Body of pancreas (tissue), 4 donors: ENCODE results near the gene SYT6. TPM values are rescaled to one million over a fixed set of nuclear protein-coding genes. Genes with fewer than 3 reads are reported as not detected.

Experiments
- ATAC-seq: fragments of 150-250 bp; one replicate; pipeline ENCODE4 v1.9.1; 2016
- DNase-seq, 4 donors: peaks; one replicate each; pipeline ENCODE4 v3.0.0-alpha.2; 2019
- H3K27ac ChIP-seq, 4 donors: fragments of 200-600 bp; sonication (generic); 1 replicate in 3 of 4; 2 replicates in 1 of 4; pipeline versions ENCODE4 v1.5.1 to v1.6.1; 2016 to 2019; ENCODE audit warnings: mild to moderate bottlenecking in 1 of 4, mixed read lengths in 1 of 4, moderate library complexity in 1 of 4
- H3K27me3 ChIP-seq, 2 donors: fragments of 200-600 bp; sonication (generic); one replicate each; pipeline ENCODE4 v1.6.0; 2016; ENCODE audit warnings: mild to moderate bottlenecking in 1 of 2
- H3K36me3 ChIP-seq, 2 donors: fragments of 200-600 bp; sonication (generic); replicated peaks in 1 of 2; 2 replicates each; pipeline ENCODE4 v1.5.1; 2016; ENCODE audit warnings: low read depth in 2 of 2; ENCODE audit not compliant: insufficient read depth in 1 of 2
- H3K4me1 ChIP-seq: fragments of 200-600 bp; sonication (generic); one replicate; pipeline ENCODE4 v1.6.0; 2016
- H3K4me3 ChIP-seq, 2 donors: fragments of 200-600 bp; sonication (generic); 1 replicate in 1 of 2; 2 replicates in 1 of 2; pipeline ENCODE4 v1.5.1; 2016 to 2019
- H3K9me3 ChIP-seq, 3 donors: fragments of 200-600 bp; sonication (generic); 1 replicate in 2 of 3; 2 replicates in 1 of 3; pipeline ENCODE4 v1.5.1; 2016
- CTCF ChIP-seq, 7 experiments: fragments of 450-650 bp in 4 of 7; fragments of 200-600 bp in 3 of 7; sonication (generic) in 3 of 7; IDR thresholded peaks; one replicate each; pipeline ENCODE4 v1.5.1; 2016 to 2019; ENCODE audit warnings: antibody characterized with exemption in 7 of 7
- POLR2A ChIP-seq, 3 donors: fragments of 450-650 bp; IDR thresholded peaks; one replicate each; pipeline ENCODE4 v1.6.1; 2016; ENCODE audit warnings: antibody characterized with exemption in 3 of 3, mild to moderate bottlenecking in 2 of 3
- WGBS, 2 donors: methylation state at CpG; one replicate each; pipeline ENCODE4 v1.1.5; 2017; 5-methylcytosine and 5-hydroxymethylcytosine counted together
- intact Hi-C: fragments of 100-400 bp; cut with DNase I; formaldehyde crosslinking; loops from one replicate; pipeline ENCODE4 v1.15.1; 2023
- total RNA-seq, 2 donors: library from RNA; depleted of rRNA; stranded (reverse); fragments of >200 nt; gene quantifications; one replicate each; pipeline ENCODE4 v1.1.0, GENCODE V29; 2016

Gene SYT6
- total RNA-seq, 2 donors from 2014 or later = 3.3 to 4.4 TPM

- H3K36me3 ChIP-seq = no peaks in the 10 kb centered on the region
- no peak for DNase-seq
- H3K9me3 ChIP-seq = no peaks in the 10 kb centered on the region
- 86 to 89% methylated on average over 2 of the region's 2 CpGs for WGBS, 2 donors
- no peak overlapping the region for H3K27ac ChIP-seq
- no peaks in the 10 kb centered on the region for H3K27me3 ChIP-seq
- no peaks in the 10 kb centered on the region for H3K4me1 ChIP-seq
- TF ChIP-seq CTCF (IDR thresholded peaks at IDR 0.05) = no peak
- no peak for TF ChIP-seq POLR2A (IDR thresholded peaks at IDR 0.05)
- ATAC-seq = no peak
- no peak overlapping the region for H3K4me3 ChIP-seq
- intact Hi-C loops = no loop called here
Observed at GRCh38 chr1:114145504-114146151, 8.0 kb downstream of the SYT6 start.

GRCh38 chr1:114144016-114144415 is 9.7 kb downstream of the SYT6 start:
- Histone ChIP-seq H3K9me3 (no peaks in the 10 kb centered on the region), H3K27me3 (no peaks in the 10 kb centered on the region), H3K36me3 (no peaks in the 10 kb centered on the region), H3K27ac (no peak overlapping the region), H3K4me1 (no peaks in the 10 kb centered on the region), H3K4me3 (no peak overlapping the region)
- ATAC-seq (no peak), DNase-seq (no peak)
- TF ChIP-seq POLR2A (IDR thresholded peaks at IDR 0.05) (no peak), CTCF (IDR thresholded peaks at IDR 0.05) (no peak)
- intact Hi-C loops = no loop called here
- WGBS, 2 donors = 51 to 68% methylated on average over 2 of the region's 2 CpGs

- H3K4me3 ChIP-seq = no peak overlapping the region
- ATAC-seq (no peak), DNase-seq (no peak)
- H3K9me3 ChIP-seq = no peaks in the 10 kb centered on the region
- no peak overlapping the region for H3K27ac ChIP-seq
- H3K4me1 ChIP-seq = peaks cover 10% of the 10 kb centered on the region
- intact Hi-C loops = no loop called here
- no peaks in the 10 kb centered on the region for H3K27me3 ChIP-seq
- WGBS, 2 donors = 90 to 92% methylated on average over 10 of the region's 10 CpGs
- no peaks in the 10 kb centered on the region for H3K36me3 ChIP-seq
- no peak for TF ChIP-seq POLR2A (IDR thresholded peaks at IDR 0.05)
- TF ChIP-seq CTCF (IDR thresholded peaks at IDR 0.05) = no peak
Observed at GRCh38 chr1:114139540-114139939, 14.1 kb downstream of the SYT6 start.

- whole genome bisulfite sequencing, 2 donors = 88 to 96% methylated on average over 15 of the region's 15 CpGs
- intact Hi-C loops = no loop called here
Observed at GRCh38 chr1:114137497-114137896, 16.2 kb downstream of the SYT6 start.

More at GRCh38 chr1:114137497-114137896, 16.2 kb downstream of the SYT6 start:
- no peak for TF ChIP-seq CTCF (IDR thresholded peaks at IDR 0.05)
- TF ChIP-seq POLR2A (IDR thresholded peaks at IDR 0.05) = no peak
- no peak overlapping the region for H3K27ac ChIP-seq
- no peaks in the 10 kb centered on the region for H3K36me3 ChIP-seq
- DNase-seq (no peak), ATAC-seq (no peak)
- no peaks in the 10 kb centered on the region for H3K9me3 ChIP-seq
- H3K4me3 ChIP-seq = no peak overlapping the region
- H3K27me3 ChIP-seq = no peaks in the 10 kb centered on the region
- H3K4me1 ChIP-seq = peaks cover 18% of the 10 kb centered on the region
